Measurements from ENCODE around the gene COL26A1. TPM values are rescaled to one million over a fixed set of nuclear protein-coding genes. Genes with fewer than 3 reads are reported as not detected.

The COL26A1 gene
- total RNA-seq, 1 donor from 2014 or later, result 6.7 TPM

DNA sequence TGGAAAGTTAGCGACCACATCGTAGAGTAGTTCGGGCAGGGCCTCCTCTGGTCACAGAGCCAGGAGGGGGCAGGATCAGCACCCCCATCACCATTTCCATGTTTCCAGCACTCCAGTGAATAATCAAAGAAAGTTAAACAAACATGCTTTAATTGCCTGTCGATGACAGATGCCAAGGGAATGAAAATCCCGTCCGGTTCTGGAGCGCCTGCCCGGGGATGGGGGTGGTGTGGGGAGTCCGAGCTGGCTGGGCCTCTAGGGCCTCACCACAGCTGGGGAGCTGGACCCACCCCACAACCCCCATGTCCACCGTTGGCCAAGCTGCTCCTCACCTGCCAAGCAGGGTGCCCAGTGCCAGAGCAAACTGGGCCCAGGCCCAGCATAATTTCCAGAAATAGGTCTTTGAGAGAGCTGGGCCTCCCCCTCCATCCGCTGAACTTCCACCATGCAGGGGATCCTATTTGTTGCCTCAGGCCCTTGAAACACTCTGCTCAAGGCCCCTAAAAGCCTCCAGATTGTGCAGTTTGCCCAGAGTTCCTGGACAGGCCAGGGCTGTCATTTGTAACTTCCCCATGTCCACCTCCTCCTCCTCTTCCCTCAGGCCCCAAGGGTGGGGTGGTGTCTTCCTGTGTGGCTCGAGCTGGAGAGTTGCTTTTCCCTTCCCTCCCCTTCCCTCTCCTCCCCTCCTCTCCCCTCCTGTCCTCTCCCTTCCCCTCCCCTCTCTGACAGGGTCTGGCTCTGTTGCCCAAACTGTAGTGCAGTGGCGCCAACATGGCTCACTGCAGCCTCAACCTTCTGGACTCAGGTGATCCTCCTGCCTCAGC lies 165.4 kb downstream of the COL26A1 start:
- DNase-seq (ENCODE audit: low spot score) (peak; percentile 65), ATAC-seq (peak; percentile 83)

DNA sequence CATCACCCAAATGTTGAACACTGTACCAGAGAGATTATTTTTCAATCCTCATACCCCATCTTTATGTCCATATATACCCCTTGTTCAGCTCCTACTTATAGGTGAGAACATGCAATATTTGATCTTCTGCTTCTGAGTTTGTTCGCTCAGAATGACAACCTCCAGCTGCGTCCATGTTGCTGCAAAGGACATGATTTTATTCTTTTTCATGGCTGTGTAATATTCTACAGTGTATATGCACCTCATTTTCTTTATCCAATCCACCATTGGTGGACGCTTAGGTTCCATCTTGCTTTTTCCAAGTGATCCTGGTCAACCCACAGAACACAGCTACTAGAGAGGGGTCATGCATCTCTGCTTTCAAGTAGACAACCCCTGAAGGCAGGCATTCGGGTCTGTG lies 166.9 kb downstream of the COL26A1 start:
- ATAC-seq (no peak), DNase-seq (ENCODE audit: low spot score) (no peak)

DNA sequence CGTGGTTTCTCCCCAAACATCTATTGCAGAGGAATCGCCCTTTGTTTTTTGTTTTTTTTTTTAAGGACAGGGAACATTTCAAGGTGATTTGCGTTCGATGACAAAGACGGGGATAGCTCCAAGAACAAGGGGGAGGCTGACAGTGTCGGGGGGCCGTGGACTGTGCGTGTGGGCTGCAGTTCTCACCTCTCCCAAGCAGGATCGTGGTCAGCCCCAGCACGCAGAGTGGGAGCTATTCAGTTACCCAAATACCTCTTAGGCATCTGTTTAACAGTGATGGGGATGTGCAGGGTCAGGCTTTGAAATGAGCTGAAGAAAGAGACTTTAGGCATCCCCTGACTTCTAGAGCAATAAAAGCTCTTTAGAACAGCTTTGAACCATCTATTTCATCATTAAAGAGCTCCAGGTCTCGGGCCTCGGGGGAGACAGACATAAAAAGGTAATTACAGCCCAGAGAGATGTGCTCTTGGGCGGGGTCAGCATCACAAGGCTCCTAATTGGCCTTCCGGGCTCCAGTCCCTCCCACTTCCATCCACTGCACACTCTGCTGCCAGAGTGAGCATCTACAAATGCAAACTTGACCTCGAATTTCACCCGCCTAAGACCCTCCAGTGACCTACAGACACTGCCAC lies 169.2 kb downstream of the COL26A1 start:
- ATAC-seq, result no peak
- no peak for DNase-seq (ENCODE audit: low spot score)

DNA sequence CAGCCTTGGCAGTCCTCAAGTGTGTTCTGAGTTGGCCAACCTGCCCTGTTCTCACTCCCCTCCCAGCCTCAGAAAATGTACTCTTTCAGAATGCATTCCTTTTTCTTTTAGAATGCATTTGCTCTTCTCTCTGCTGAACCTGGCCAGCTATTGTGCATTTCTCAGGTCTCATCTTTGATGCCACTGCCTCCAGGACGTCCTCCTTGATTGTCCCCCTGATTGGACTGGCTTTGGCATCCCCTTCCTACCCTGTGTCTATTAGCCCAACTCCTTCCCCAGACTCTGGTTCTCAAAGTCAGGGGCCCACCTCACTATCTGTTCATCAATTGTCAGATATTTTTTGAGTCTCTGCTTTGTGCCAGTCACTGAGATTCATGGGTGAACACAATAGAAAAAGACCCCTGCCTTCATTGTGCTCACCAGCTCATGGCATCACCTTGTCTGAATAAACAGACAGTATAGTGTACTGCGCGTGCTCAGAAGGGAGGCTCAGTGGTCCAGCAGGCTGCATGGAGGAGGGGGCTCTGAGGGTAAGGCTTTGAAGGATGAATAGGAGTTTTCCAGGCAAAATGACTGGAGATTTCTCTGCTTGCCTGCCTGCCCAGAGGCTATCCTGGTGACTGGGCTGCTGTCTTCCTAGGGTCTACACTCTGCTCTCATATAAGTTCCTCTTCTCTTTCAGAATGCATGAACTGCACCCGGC lies 169.9 kb downstream of the COL26A1 start:
- DNase-seq (ENCODE audit: low spot score) (no peak), ATAC-seq (no peak)

DNA sequence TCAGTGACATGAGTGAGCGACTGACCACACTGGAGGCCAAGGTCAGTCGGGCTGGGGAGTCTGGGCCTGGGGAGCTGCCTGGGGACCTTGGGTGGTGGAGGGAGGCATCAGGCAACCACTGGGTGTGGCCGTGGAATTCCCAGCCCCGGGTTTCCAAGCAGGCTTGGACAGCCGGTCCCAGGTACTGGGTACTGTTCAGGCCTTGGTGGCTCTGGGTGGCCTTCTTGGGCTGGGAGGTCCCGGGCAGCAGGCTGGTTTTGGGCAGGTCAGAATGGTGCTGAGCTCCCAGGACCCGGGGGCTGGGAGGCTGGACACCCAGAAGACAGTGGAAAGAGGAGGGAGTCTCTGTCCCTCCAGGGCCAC lies 170.4 kb downstream of the COL26A1 start:
- DNase-seq (ENCODE audit: low spot score) (no peak), ATAC-seq (no peak)

DNA sequence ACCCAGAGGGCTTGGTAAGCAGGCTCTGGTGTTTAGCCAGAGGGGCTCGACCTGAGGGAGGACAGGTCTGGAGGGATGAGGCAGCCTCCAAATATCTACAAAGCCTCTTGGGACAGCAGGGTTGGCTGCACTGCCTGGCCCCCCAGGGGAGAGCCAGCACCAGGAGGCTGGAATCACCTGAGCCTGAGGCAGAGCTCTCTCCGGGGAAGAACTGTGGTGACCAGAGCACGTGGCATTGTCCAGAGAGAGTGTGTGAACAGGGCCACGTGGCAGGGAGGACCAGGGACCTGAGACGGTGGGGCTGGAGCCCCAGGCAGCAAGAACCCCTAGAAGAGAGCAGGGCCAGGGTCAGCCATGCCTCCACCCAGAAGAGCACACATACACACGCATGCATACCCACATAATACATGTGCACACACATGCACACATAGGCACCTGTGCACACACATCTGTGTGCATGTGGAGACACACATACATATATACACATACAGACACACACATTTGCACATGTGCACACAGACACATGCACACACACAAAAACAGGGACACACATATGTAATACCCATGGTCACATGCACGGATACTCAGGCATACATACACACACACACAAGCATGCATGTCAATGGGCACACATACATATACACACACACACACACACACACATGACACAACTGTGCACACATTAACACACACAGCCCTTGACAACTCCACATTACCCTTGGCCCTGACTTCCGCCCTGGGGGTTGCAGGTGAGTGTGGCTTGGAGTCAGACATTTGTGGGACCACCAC lies 171.5 kb downstream of the COL26A1 start:
- ATAC-seq (no peak), DNase-seq (ENCODE audit: low spot score) (no peak)

DNA sequence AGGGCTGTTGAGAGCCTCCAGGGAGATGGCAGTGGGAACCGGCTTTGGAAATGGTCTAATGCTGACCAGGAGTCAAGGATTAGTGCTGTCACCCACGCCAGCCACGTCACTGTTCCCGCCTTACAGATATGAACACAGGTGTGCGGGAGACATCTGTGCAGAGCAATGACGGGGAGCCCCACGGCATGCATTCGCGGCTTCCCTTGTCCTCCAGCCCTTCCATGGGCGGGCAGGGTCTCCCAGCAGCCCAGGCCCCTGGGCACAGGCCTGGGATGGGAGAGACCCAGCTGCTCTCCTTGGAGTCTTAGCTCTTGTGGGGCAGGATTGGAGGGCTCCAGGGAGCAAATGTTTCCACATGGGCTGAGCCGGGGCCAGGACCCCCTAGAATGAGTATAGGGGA lies 172.2 kb downstream of the COL26A1 start:
- ATAC-seq (no peak), DNase-seq (ENCODE audit: low spot score) (no peak)

DNA sequence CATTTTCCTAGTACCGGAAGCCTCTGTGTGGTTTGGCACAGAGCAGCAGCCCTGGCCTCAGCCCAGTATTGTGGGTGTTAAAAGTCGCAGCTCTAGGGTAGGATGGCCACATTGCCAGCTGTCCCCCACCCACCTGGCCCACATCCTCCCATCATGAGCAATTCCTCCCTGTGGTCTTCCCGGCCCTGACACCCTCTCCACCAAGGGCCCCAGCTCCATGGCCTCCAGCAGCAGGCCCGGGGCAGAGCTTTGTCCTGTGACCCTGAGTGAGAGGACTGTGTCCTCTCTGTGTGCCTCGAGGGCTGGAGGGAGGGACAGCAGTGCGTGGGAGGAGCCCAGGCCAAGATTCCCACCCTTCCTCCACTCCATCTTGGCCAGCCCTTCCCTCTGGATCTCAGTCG lies 172.7 kb downstream of the COL26A1 start:
- ATAC-seq, result peak; percentile 55
- peak; percentile 74 for DNase-seq (ENCODE audit: low spot score)

DNA sequence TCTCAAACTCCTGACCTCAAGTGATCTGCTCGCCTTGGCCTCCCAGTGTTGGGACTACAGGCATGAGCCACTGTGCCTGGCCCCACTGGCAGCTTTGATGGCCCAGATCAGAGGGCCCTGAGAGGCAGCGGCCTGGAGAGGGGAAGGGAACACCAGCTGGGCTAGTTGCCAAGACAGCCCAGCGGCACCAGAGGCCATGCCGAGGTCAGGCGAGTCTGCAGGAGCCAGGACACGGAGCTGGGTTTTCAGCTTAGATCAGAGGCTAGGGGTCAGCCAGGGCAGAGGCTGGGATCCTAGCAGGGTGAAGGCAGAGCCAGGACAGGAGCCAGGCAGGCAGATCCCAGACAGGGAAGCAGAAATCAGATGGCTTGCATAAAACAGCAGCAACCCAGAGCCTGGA lies 173.6 kb downstream of the COL26A1 start:
- ATAC-seq, result peak; percentile 78
- DNase-seq (ENCODE audit: low spot score), result peak; percentile 97

DNA sequence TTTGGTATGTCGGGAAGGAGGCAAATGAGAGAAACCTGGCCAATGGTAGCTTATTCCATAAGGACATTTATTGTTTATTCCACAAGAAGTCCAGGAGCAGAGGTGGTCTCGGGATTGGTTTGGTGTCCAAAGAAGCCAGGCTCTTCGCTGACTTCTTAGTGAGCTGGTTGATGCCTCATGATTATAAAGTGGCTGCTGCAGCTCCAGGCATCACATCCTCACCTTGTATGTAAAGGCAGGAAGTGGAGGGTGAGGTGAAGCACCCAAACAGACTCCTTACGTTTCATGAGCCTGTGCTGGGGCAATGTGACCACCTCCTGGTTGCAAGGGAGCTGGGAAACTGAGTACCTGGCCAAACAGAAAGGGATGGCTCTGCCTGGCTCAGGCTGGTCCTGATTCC lies 174.0 kb downstream of the COL26A1 start:
- no peak for DNase-seq (ENCODE audit: low spot score)
- ATAC-seq, result no peak

DNA sequence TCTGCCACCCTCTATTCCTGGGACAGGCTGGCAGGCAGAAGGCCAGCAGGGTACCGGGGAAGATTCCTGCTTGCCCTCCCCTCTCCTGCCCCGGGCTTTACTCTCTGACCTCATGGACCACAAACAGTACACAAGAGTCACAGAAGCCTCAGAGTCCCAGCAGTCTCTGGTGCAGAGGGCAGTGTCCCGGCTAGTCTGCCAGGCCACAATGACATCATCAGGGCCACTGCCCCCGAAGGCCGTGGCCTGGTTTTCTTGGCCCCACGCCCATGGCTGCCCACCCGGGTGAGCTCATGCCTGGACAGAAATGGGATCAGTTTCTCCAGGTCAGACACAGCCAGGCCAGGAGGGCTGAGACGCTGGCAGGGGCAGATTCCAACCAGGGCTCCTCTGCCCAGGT lies 174.5 kb downstream of the COL26A1 start:
- DNase-seq (ENCODE audit: low spot score) (peak; percentile 94), ATAC-seq (peak; percentile 73)

DNA sequence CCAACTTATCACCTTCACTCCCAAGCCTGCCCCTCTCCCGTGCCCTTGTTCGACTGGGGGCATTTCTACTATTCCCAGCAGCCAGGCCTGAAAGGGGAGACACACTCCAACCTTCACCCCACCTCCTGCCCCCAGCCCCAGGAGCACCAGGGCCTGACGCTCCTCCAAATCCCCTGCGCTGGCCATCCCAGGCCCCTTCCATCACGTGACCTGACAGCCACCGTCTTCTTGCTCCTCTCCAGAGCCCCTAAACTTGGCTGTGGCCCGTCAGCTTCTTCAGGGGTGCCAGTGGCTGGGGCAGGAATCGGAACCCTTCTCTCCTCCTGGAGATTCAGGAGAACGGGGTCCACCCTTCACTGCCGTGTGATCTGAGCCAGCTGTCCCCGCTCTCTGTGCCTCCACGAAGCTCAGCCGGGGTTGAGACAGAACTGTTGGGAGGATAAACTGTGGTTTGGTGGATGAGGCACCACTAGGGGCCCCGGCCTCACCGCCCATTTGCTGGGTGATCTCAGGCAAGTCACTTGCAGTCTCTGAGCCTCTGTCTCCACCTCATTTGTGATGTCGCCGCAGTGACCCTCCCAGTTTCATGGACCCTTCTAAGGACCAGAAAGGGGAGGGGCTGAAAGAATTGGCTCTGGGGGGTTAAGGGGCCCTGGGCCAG lies 175.4 kb downstream of the COL26A1 start:
- no peak for DNase-seq (ENCODE audit: low spot score)
- no peak for ATAC-seq

DNA sequence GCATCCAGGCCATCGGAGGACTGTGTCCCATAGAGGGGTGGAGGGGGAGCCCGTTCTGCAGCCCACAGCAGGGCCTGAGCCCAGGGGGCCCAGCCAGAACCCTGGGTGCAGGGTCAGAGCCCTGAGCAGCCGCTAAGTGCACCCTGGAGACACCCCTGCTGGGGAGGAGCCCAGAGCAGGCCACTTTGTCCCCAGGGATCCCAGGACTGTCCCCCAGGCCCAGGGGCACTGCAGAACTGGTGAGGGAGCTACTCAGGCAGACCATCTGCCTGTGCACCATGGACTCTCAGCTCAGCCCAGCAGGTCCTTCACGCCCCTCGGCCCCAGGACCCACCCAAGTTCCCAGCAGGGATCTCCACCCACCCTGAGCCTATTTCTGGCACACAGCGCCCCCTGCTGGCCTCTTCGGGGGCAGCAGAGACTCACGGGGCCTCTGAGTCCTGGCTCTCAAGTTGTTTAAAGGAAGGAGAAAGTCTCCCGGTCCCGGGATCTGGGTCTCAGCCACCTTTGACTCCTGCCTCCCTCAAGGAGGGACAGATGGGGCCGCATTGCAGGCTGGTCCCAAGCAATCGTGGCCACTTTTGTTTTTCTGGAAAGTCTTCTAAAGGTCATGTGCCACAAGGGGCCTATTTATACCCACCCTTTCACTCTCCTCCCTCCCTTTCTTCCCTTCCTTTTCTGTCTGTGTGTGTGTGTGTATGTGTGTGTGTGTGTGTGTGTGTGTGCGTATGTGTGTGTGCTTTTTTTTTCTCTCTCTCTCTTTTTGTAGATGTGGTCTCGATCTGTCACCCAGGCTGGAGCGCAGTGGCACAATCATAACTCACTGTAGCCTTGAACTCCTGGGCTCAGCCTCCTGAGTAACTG lies 176.2 kb downstream of the COL26A1 start:
- ATAC-seq (peak; percentile 34), DNase-seq (ENCODE audit: low spot score) (peak; percentile 77)

DNA sequence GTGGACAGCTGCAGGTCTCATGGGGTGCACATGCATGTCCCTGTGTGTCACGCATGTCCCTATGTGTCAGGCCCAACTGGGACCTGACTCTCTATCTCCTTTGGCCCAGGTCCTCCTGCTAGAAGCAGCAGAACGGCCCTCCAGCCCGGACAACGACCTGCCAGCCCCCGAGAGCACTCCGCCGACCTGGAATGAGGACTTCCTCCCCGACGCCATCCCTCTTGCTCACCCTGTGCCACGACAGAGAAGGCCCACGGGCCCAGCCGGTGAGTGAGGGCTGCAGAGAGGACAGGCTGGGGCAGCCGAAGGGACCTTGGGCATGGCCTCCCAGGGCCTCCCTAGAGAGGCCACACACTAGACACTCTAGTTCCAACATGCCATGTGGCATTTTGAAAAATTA lies 177.1 kb downstream of the COL26A1 start:
- DNase-seq (ENCODE audit: low spot score) (no peak), ATAC-seq (no peak)

DNA sequence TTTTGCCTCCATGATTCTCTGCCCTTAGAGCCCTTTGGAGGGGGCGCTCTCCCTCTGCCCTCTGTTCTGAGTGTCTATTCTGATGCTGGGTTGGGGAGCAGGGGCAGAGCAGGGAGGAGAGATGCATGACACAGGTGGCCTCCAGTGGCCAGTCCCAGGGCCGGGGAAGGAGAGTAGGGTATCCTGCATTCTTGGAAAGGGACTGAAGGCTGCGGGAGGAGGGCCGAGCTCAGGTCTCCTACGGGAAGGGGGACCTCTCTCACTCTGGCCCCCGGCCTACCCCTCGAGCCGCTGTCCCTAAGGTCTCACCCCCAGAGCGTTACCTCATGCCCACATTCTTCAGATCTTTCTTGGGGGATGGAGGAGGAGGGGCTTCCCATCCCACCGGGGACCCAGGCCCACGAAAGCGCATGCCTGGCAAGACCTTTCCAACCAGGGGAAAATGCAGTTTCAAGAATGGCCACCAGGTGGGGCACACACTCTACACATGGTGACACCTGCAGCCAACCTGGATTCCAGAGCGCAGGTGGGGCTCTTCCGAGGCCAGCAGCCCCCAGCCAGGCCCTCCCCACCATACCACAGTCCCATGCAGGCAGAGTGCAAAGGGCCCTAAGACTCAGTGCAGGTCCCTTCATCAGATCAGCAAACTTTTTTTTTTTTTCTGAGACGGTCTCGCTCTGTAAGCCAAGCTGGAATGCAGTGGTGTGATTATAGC lies 180.0 kb downstream of the COL26A1 start:
- DNase-seq (ENCODE audit: low spot score) (peak; percentile 74), ATAC-seq (peak; percentile 70)

DNA sequence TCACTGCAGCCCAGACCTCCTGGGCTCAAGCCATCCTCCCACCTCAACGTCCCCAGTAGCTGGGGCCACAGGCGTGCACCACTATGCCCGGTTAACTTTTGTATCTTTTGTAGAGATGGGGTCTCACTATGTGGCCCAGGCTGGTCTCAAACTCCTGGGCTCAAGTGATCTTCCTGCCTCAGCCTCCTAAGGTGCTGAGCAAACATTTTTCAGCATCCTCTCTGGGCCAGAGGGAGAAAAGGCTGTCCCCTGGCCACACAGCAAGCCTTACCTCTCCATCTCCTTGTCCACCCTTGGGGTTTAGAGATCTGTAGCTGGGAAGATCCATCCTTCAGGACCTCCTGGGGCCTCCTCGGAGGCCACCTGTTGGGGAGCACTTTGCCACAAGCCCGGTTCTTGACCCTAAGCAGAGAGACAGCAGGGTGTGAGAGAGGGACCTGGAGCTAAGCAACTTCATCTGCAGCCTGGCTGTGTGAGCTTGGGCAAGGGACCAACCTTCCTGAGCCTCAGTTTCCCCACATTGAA lies 180.6 kb downstream of the COL26A1 start:
- no peak for DNase-seq (ENCODE audit: low spot score)
- ATAC-seq, result no peak

DNA sequence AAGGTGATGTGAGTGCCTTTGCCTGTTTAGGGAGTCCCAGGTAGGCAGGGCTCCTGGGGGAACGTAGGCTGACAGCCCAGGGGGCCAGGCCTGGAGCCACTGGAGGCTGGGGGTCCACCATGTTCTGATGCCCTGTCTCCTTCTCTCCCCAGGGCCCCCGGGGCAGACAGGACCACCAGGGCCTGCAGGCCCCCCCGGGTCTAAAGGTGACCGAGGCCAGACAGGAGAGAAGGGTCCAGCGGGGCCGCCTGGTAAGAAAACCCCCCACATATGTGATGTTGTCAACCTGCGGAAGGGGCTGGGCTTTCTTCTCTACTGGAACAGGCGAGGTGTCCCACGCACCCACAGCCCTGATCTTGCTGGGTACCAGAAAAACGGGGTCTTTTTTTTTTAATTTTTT lies 181.2 kb downstream of the COL26A1 start:
- no peak for ATAC-seq
- DNase-seq (ENCODE audit: low spot score), result no peak

DNA sequence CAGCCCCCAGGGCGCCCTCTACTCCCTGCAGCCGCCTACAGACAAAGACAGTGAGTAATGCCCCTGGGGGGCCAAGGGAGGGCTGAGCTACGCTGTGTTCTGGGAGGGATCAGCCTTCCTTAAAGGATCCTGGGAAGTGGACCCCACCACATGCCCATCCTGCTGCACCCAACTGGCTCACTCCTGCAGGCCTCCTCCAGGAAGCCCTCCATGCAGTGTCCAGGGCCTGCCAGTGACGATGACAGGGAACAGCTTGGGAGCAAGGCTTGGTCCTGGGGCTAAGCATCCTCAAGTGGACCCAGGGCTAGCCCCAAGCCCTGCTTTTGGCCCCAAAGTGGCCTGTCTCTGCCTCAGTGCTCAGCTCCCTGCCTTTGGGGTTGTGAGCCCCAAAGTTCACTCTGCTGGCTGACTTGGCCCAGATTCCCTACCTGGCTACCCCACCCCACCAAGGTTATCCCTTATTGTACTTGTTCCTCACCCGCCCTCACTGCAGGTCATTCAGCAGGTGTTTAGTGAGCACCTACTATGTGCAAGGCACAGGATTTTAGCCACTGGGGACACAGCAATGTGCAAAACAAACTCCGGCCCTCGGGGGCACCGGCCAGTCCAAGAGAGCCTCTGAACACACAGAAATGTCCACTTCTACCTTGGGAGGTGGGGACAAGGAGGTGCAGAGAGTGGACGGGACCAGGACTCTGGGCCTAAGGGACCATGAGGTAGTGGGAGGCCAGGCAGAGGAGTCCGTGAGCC lies 182.9 kb downstream of the COL26A1 start:
- DNase-seq (ENCODE audit: low spot score) (no peak), ATAC-seq (no peak)

All from left lobe of liver (tissue), 2 donors.